GM21825 (cell line): ENCODE results near the gene PRICKLE2.

ENCODE experiments used
- ATAC-seq: cut with Tn5 transposase; IDR thresholded peaks from one replicate; pipeline ENCODE4 v1.9.1; 2021; ENCODE audit warnings: mild to moderate bottlenecking, moderate library complexity; ENCODE audit not compliant: unreplicated experiment

Gene PRICKLE2

DNA sequence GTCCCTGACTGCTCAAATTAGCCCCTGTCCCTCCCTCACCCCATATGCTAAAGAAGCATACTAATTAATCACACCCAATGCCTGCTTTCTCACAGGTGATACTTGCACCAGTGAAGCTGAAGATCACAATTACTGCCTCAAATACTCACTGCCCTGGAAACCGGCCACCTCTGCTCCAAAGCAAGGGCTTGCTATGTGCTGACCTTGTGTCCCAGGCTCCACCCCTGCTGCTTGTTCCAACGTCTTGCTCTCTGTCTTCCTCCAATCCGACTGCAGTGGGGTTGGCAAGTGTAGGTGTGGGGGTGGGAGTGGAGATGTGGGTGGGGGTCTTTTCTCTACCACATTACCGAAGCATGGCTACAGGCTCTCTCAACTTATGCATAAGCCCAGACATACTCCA, 146.3 kb downstream of the PRICKLE2 start:
- no peak for ATAC-seq

DNA sequence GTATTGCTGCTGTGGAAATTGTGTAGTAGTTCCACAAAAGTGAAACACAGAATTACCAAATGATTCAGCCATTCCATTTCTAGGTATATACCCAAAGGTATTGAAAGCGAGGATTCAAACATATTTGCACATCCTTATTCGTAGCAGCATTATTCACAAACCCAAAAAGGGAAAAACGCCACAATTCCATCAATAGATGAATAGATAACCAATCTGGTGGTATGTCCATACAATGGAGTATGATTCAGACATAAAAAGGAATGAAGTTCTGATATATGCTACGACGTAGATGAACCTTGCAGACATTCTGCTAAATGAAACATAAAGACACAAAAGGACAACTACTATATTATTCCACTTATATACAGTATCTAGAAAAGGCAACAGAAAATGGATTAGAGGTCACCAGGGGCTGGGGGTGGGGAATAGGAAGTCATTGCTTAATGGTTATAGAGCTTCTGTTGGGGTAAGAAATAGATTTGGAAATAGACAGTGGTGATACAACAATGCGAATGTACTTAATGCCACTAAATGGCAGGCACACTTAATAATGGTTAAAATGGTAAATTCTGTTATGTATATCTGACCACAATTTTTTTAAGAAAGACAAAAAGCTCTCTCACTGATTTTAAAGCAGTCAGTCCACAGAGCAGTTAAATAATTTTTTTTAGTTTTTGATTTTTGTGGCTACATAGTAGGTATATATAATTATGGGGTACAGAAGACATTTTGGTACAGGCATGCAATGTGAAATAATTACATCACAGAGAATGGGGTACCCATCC, 150.2 kb downstream of the PRICKLE2 start:
- ATAC-seq: no peak

DNA sequence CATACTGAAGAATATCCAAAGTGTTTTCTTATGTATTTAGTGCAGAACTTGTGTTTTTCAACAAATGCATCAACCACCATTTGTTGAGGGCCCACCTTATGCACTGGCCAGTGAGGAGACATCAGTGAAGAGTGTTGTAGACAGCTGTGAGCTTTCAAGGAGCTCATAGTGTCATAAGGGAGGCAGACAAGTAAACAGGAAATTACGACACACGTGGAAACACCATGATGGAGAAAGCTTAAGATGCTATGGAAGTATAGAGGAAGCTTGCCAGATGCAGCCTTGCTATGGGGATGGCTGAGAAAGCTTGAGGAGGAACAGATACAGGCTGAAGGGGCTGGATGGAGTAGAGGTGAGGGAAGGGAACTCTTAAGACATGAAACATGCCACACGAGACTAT, 151.2 kb downstream of the PRICKLE2 start:
- ATAC-seq: no peak

DNA sequence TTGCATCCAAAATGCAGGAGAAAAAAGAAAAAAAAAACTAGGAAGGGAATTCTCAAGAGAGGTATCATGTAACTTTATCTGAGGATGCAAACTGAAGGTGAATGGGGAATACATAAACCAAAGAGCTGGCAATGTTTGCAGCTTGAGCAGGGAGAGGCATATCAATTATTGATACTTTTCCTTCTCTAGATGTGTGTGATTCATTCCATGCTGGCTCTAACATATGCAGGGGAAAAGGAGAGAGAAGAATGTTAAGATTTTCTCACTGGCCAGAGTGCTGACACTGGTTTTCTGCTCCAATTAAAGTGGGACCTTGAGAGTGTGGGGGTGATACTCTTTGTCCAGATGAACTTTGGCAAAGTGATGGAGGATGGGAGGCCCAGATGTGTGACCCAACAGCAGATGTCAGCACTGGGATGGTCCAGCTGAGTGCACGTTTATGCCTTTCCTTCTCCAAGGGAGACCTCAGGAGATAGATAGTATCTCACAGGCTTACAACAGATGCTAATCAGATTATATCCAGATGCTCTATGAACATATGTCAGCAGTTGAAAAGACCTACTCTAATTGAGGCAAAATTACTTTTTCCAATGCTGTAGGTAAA, 152.0 kb downstream of the PRICKLE2 start:
- ATAC-seq: no peak

DNA sequence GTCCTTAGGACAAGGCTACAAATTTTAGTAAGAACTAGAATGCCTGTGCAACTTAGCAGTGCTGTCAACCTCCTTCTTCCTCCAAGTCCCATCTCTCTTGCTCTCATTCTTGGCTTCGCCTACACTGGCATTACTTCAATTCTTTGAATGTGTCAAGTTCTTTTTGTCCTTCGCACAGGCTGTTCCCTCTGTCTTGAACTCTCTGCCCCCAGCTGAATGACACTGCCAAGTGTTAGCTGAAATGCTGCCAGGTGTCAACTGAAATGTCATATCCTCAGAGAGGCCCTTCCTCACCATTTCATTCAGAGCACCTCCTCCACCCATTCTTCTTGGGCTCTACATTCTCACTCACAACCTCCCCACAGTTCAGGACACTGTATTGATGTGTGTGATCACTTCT, 153.1 kb downstream of the PRICKLE2 start:
- no peak for ATAC-seq

DNA sequence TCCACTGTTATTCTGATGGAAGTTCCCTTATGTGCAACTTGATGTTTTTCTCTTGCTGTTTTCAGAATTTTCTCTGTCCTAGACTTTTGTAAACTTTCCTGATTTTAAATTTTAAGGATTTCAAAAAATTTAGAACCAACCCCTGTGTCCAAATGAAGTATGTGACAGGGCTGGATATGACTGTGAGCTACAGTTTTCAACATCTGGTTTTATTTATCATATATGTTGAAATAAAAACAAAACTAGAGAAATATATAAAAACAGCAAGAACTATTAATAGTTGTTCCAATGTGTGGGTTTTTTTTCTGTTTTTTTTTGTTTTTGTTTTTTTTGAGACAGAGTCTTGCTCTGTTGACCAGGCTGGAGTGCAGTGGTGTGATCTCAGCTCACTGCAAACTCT, 154.6 kb downstream of the PRICKLE2 start:
- no peak for ATAC-seq

DNA sequence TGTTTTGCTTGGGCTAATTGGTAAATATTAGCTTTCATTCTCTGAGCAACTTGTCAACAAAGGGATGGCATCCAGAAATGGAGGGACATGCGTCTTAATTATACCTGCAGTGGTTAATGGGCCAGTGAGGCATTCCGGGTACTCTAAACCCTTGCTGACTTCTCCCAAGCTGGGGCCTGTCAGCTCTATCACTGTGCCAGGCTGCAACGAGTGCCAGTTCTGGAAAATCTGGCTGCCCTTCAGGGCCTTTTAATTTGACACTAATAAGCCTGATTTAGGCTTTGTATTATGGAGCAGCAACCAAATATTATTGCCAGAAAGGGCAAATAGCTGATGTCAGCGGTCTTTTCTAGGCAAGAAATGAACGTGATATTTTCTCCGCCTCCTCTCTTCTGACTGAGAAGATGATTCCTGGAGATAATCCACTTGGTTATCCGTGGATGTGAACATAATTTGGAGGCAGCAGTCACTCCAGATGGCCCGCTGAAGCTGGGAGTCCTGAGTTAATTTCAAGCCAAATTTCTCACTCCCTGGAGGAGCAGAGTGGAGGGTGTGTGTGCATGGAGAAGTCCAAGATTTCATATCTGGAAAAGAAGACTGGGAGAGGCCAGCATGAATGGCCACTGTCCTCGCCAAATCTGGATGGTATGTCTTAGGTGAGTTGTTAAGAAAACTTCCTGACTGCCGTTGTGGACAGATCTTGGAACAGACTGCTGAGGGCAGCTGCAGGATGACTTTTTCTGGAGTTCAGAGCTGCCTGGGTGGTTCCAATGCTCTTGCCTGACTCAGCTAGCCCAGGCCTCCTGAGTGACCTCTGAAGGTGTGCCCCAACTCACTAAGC, 157.5 kb downstream of the PRICKLE2 start:
- no peak for ATAC-seq

DNA sequence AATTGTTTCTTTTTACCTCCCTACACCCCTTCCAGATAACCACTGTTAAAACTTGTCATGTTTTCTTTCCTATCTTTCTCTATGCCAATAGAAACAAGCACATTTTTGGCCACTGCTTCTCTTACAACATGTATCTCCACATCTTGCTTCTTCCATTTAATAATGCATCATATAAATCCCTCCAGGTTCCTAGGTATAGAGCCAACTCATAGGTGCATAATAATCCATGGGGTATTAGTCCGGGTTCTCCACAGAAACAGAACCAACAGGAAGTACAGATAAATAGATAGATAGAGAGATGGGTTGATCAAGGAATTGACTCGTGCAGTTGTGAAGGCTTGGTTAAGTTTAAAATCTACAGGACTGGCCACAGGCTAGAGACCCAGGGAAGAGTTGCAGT, 160.5 kb downstream of the PRICKLE2 start:
- no peak for ATAC-seq

DNA sequence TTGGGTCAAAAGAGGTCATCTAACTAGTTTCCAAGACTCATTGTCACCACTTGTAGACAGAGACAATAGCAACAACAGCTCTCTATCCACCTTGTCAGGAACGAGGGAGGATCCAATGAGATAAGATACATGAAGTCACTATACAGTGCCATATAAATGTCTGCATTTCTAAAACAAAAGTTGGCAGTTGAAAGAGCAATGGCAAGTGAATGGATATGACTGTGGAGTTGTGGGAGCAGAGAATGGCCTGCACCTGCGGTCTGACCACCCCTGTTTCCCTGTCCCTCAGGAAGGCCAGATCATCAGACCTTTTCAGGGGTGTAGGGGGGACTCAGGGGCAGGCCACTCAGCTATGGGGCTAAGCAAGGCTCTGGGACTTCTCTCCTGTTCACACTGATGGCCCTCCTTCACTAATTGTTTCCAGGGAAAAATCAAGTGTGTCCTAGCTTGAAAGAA, 161.3 kb downstream of the PRICKLE2 start:
- no peak for ATAC-seq

DNA sequence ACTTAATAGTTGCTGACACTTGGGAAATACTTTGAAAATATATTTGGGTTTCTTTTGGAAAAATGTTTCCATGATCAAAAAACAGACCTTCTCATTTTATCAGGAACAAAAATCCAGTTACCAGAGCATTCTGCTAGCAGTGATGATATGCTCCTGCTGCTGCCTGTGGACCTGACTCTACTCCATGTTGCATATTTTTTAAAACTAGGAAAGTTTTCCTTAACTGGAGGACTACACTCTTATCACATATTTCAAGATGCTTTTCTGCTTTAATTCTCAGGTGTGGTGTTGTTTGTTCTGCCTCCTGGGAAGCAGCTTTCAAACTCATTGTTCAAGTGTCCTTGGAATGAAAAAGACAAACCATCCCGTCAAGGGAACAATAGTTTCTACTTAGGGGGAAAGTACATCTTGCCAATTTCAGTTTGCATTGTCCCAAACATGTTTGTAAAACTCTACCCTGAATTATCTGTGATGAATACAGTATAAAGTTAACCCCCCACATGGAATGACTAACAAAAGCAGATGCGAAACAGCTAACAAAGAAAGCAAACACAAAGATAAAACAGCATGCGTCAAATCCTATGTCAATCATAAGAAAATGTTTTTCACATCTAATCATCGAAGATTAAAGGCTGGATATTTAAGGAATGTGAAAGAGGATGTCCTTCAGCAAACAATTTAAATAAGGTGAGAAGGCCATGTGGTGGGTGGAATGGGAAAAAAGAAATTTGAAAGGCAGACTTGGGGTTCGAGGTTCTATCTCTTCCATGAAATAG, 161.9 kb downstream of the PRICKLE2 start:
- no peak for ATAC-seq

DNA sequence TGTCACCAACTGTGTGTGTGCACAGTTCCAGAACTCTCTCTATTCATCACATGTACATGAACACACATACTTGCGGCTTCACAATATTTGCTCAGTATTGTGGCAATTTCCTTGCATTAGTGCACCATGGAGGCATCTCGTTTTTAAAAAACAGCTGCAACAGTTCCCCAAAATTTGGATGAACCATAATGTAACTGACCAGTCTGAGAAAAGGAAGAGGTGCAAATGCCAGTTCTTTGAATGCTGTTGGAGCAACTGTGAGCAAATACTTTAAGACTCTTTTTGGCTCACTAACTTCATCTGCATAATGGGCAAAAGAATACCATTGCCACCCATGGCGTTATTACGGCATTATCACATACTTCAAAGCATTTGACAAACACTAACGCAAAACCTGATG, 163.6 kb downstream of the PRICKLE2 start:
- no peak for ATAC-seq

DNA sequence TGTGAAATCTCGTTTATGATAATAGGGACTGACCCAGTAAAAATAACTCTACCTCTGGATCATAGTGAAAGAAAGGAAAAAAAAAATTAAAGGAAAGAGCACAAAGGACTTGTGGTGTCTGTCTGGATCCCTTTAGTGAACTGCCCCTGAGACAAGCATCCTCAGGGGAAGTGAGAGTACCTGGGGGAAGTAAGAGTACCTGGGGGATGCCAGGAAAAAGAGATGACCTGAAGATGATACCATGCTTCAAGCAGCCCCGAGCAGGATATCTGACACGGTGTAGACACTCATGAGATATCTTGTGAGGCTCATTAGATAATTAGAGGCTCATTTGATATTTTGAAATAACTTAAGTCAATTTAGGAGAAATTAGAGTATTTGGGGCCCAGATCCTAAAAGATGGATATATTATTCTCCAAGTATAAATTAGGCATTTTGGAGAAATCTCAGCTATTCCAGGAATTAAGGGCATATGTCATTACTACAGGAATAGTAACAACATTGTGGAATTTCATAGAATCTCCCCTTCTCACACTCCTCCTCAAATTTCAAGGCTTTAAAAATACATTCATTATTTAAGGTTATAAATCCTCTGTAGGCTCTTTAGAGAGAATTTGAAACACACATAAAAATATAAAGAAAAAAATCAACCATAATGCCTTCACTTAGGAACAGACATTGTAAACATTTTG, 165.6 kb downstream of the PRICKLE2 start:
- no peak for ATAC-seq

DNA sequence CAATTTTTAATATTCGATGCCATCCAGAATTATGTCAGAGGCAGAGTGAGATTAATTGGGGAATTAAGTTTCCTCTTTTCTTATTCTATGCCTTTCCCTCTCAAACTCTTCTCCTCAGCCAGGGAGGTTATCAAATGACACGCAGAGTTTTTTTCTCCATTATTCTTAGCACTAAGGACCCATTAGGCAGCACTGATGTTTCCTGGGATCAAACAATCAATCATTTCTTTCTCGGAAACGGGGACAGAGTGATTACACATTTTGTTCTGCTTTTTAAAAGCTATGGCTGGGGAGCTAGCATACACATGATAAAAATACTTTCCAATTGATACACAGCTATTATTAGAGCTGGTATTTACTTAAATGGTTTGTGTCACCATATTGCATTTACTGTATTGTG, 166.7 kb downstream of the PRICKLE2 start:
- no peak for ATAC-seq

DNA sequence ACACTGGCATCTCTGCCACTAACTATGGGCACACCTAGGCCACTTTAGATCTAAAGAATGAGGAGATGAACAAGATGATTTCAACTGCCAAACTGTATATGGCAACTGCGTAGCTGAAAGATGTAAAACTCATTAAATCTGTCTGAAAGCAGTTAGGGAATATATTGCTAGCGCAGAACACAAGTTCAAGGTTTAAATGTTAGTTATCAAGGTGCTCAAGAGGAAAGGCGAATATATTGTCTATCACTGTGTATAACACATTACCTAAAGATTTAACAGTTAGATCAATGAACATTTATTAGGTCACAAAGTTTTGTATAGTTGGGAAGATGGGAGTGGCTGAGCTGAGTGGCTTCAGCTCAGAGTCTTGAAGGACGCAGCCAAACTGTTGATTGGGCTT, 168.0 kb downstream of the PRICKLE2 start:
- ATAC-seq: no peak

DNA sequence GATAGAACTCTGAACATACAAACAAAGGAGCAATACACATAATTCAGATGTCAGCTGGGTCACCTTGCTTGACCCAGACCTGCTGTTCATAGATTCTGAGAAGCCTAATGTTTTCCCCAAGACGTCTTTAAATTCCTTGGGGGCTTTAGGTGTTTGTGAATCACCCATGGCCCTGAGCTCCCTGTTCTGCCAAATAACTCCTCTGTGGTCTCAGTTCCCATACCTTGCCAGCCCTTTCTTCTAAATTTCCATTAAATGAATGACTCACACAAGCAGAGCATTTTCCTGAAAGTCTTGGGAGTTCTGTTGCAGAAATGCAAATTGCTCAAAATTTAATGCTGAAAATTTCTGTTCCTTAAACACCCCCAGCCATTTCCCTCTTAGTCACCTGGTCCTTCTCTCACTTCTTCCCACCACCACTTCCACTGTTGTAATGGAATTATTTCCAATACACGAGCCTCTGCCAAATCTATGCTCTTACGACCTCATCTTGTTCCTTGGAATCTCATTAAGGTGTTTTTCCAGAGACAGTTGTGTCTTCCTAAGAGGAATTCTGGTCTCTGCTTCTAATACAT, 168.6 kb downstream of the PRICKLE2 start:
- ATAC-seq: no peak

DNA sequence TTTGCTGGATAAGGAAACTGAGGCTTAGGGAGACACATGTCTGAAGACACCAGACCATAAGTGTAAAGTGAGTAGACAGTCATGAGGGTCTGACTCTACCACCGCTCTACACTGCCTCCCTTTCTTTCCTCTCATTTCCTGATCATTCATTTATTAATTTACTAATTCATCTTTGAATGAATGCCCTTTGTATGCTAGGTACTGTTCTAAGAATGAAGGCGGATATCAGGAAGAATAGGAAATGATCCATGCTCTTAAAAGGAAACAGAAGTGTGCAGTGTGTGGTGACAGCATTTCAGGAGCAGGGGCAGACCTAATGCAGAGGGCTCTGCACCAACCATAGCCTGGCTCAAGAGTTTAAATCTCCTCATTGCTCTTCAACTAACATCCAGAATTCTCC, 170.2 kb downstream of the PRICKLE2 start:
- no peak for ATAC-seq

DNA sequence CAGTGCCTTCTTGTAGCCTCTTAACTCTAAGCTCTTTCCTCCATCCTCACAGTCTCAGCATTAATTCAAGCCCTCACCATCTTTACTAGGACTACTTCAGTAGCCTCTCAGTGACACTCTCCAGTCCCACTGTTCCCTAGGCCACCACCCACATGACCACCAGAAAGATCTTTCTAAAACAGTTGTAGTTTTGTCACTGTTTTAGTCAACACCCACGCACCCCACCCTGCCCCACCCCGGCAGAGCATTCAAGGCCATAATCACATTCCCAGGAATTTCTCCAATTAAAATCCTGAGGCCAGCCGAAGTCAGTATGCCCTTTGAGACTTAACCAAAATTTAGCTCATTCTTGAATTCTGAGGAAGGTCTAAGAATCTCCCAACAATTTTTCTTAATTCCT, 170.8 kb downstream of the PRICKLE2 start:
- ATAC-seq: no peak

DNA sequence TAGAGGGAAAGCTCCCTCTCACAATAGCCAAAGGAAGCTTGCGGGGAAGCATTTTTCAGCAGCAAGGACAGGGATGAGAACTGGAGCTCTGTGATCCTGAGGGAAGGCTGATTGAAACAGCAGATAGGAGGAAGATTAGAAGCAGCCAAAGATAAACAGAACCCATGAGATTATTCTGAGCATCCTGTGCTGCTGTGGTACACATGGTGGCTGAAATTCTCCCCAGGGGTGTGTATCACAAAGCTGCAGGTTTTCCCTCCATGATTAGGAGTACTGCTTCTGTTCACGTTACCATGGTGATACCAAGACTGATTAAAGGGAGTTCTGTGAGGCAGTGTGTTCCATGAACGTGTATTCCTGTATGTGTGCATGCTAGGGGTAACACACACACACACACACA, 171.7 kb downstream of the PRICKLE2 start:
- ATAC-seq: no peak

DNA sequence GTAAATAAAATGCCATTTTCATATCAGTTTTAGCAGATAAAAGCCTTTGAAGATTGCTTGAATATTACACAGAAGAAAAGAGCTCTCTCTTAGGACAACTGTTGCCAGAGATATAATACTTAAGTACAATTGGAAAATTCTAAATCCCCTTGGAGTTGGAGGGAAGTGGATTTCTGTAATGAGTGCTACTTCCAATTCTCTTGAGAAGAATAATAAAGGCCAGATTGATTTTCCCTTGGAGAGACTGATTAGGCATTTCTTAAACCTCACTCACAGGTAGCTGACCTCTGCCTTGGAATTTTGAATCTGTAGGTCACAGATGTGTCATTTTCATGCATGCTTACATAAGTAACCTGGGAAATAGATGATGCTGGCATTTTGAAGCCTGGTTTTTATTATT, 172.1 kb downstream of the PRICKLE2 start:
- ATAC-seq: no peak

DNA sequence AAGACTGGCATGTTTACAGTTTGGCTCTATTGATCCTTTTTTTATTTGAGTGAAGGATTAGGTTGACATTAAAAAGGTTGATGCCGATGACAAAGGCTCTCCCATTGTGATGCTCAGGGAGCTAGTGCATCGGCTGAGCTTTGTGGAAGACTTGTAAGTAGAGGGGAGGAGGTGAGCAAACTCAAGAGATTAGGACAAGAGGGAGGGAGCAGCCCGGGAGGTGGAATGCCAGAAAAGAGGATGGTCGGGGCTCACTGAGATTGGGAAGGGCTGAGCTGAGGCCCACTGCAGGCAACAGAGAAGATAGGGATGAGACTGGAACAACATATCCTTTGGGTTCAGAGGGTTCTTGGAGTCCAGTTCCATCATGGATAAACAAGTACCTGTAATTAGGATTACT, 175.4 kb downstream of the PRICKLE2 start:
- ATAC-seq: no peak
